ENCODE results near the gene AGMO. TPM values are rescaled to one million over a fixed set of nuclear protein-coding genes. Genes with fewer than 3 reads are reported as not detected.

The AGMO gene
- total RNA-seq, 2 experiments from 2014 or later = not detected

DNA sequence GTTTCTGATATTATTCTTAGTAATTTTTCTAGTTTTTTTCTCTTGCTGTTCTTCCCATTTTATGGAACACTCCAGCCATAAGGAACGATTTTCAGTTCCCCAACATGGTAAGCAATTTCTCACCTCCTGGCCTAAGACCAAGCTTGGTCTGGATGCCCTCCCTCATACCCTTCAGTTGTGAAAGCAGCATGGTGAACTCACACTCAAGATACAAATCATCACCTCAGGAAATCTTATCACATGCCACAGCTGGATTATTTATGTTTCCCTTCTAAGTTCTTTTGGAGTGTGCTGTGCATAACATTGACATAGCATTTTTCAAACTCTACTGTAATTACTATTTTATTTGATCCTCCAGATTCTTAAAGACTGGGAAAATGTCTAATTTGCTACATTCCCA, 216.6 kb downstream of the AGMO start:
- ATAC-seq = no peak
- no peaks in the 10 kb centered on the region for H3K36me3 Mint-ChIP-seq (ENCODE audit: low read depth)
- CTCF ChIA-PET = no interaction called here
- H3K4me1 Mint-ChIP-seq (ENCODE audit: low read depth) = no peaks in the 10 kb centered on the region
- intact Hi-C loops (cut with micrococcal nuclease) = no loop called here
- POLR2A ChIA-PET = no interaction called here
- TF ChIP-seq, protein P1, sequence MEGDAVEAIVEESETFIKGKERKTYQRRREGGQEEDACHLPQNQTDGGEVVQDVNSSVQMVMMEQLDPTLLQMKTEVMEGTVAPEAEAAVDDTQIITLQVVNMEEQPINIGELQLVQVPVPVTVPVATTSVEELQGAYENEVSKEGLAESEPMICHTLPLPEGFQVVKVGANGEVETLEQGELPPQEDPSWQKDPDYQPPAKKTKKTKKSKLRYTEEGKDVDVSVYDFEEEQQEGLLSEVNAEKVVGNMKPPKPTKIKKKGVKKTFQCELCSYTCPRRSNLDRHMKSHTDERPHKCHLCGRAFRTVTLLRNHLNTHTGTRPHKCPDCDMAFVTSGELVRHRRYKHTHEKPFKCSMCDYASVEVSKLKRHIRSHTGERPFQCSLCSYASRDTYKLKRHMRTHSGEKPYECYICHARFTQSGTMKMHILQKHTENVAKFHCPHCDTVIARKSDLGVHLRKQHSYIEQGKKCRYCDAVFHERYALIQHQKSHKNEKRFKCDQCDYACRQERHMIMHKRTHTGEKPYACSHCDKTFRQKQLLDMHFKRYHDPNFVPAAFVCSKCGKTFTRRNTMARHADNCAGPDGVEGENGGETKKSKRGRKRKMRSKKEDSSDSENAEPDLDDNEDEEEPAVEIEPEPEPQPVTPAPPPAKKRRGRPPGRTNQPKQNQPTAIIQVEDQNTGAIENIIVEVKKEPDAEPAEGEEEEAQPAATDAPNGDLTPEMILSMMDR (IDR thresholded peaks at IDR 0.05) = no peak
- H3K27me3 Mint-ChIP-seq = no peaks in the 10 kb centered on the region
- no peak overlapping the region for H3K27ac Mint-ChIP-seq
- DNase-seq = no peak
- no peak overlapping the region for H3K4me3 Mint-ChIP-seq
- H3K9me3 Mint-ChIP-seq = peaks cover 2% of the 10 kb centered on the region

DNA sequence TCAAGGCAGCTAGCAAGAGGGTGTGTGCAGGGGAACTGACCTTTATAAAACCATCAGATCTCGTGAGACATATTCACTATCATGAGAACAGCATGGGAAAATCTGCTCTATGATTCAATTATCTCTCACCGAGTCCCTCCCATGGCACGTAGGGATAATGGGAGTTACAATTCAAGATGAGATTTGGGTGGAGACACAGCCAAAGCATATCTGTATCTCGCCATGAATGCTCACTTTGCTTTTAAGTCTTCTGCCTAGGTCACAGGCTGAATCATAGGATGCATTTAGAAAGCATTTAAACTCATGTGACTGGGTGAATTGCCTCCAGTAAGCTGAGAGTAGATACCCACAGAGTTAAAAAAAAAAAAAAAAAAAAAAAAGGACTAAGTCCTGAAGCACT, 220.0 kb downstream of the AGMO start:
- TF ChIP-seq, protein P1 (IDR thresholded peaks at IDR 0.05) = no peak
- ATAC-seq = no peak
- CTCF ChIA-PET = no interaction called here

DNA sequence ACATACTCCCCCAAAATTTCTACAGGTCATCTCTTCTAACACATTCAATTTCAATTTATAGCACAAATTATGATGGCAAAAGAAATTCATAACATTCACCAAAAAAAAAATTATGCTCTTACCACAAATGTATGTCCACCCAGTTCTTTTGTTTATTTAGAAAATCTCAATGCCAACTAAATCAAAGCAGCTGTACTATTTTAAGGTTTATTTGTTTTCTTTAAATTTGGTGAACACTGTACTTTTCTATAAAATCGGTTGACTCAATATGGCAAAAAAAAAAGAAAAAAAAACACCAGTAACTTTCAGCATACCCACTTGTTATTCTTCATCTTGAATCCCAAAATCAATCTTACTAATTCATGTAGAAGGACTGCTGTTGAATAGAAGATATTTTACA, 225.7 kb downstream of the AGMO start:
- no peaks in the 10 kb centered on the region for H3K36me3 Mint-ChIP-seq (ENCODE audit: low read depth)
- POLR2A ChIA-PET = no interaction called here
- CTCF ChIA-PET = no interaction called here
- TF ChIP-seq, protein P1 (IDR thresholded peaks at IDR 0.05) = no peak
- no peak for DNase-seq
- no peaks in the 10 kb centered on the region for H3K27me3 Mint-ChIP-seq
- no peaks in the 10 kb centered on the region for H3K4me1 Mint-ChIP-seq (ENCODE audit: low read depth)
- intact Hi-C loops (cut with micrococcal nuclease) = no loop called here
- H3K4me3 Mint-ChIP-seq = no peak overlapping the region
- H3K9me3 Mint-ChIP-seq = peaks cover 8% of the 10 kb centered on the region
- ATAC-seq = no peak
- H3K27ac Mint-ChIP-seq = no peak overlapping the region

More for the DNA sequence above, 220.0 kb downstream of the AGMO start:
- H3K27ac Mint-ChIP-seq = no peak overlapping the region
- H3K27me3 Mint-ChIP-seq = no peaks in the 10 kb centered on the region
- H3K4me1 Mint-ChIP-seq (ENCODE audit: low read depth) = no peaks in the 10 kb centered on the region
- H3K36me3 Mint-ChIP-seq (ENCODE audit: low read depth) = no peaks in the 10 kb centered on the region
- POLR2A ChIA-PET = no interaction called here
- intact Hi-C loops (cut with micrococcal nuclease) = no loop called here
- DNase-seq = no peak
- H3K9me3 Mint-ChIP-seq = peaks cover 10% of the 10 kb centered on the region
- no peak overlapping the region for H3K4me3 Mint-ChIP-seq

DNA sequence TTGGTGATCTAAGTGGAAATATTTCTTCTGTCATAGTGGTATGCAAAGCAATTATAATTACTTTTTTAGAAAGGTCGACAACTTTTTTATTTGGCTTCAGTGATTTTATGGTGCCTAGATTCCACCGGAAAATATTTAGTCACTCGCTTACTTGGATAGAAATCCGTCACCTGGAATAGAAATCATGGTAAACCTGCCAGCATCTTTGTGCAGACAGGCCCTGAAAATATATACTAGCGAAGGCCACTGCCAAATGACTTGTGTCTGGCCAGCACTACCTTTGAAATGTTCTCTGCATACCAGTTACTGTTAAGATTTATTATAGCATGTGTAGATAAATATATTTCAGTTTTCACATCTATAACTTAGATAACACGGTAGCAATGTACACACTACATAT, 226.4 kb downstream of the AGMO start:
- ChIA-PET CTCF (no interaction called here), POLR2A (no interaction called here)
- H3K27ac Mint-ChIP-seq = no peak overlapping the region
- H3K4me3 Mint-ChIP-seq = no peak overlapping the region
- H3K36me3 Mint-ChIP-seq (ENCODE audit: low read depth) = no peaks in the 10 kb centered on the region
- TF ChIP-seq, protein P1 (IDR thresholded peaks at IDR 0.05) = no peak
- peaks cover 8% of the 10 kb centered on the region for H3K9me3 Mint-ChIP-seq
- intact Hi-C loops (cut with micrococcal nuclease) = no loop called here
- DNase-seq (no peak), ATAC-seq (no peak)
- H3K4me1 Mint-ChIP-seq (ENCODE audit: low read depth) = no peaks in the 10 kb centered on the region
- no peaks in the 10 kb centered on the region for H3K27me3 Mint-ChIP-seq

DNA sequence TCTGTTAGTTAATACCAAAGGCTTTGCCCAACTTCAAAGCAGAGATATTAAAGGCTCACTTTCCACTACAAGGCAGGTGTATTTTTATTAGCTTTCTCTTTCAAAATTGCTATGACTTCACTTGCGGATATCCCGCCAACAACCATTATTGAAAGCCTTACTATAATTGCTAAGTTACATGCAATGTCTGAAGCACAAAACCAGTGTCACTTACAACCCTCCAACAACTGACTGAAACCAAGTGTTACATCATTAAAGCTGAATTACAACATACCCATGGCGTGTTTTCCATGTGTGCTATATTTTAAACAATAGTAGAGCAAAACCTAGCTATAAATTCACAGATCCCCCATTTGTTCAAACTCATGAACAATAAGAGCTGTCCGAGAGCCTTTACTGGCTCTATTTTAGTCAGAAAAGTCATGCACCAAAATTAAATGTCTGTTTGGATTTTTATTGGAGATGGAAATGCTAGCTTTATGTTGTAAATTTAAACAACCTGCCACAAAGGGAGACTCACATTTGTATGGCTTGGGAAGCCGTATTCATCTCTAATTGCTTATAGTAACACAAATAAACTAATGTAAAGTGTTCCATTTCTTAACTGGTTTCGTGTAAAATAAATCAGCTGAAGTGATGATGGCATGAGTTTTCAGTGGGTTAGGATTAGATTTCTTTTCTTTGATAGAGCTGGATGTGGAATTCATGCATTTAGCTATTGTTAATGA, 227.1 kb downstream of the AGMO start:
- H3K27ac Mint-ChIP-seq = no peak overlapping the region
- no peak overlapping the region for H3K4me3 Mint-ChIP-seq
- intact Hi-C loops (cut with micrococcal nuclease) = no loop called here
- no peaks in the 10 kb centered on the region for H3K36me3 Mint-ChIP-seq (ENCODE audit: low read depth)
- H3K4me1 Mint-ChIP-seq (ENCODE audit: low read depth) = no peaks in the 10 kb centered on the region
- TF ChIP-seq, protein P1 (IDR thresholded peaks at IDR 0.05) = no peak
- DNase-seq (no peak), ATAC-seq (no peak)
- POLR2A ChIA-PET = no interaction called here
- CTCF ChIA-PET = no interaction called here
- H3K9me3 Mint-ChIP-seq = peaks cover 8% of the 10 kb centered on the region
- no peaks in the 10 kb centered on the region for H3K27me3 Mint-ChIP-seq
